Aorta (tissue), 5 donors: ENCODE measurements around the gene FASLG. TPM values are rescaled to one million over a fixed set of nuclear protein-coding genes. Genes with fewer than 3 reads are reported as not detected.

Source experiments
- ATAC-seq: fragments of 200-7000 bp; cut with Tn5 transposase; one replicate; pipeline ENCODE4 v1.9.1; 2022; ENCODE audit warnings: moderate library complexity; ENCODE audit not compliant: low FRiP score
- DNase-seq, 2 donors: peaks; one replicate each; pipeline ENCODE4 v3.0.0-alpha.2; 2020
- H3K27ac ChIP-seq, 2 donors: one replicate each; pipeline ENCODE4 v1.5.1; 2013; ENCODE audit warnings: low read length in 2 of 2, mild to moderate bottlenecking in 2 of 2, moderate library complexity in 2 of 2, control low read depth in 1 of 2, inconsistent platforms in 1 of 2, low read depth in 1 of 2
- H3K27me3 ChIP-seq, 2 donors: one replicate each; pipeline ENCODE4 v1.6.1; 2013; ENCODE audit warnings: control low read depth in 1 of 2, low read length in 1 of 2, mild to moderate bottlenecking in 1 of 2, moderate library complexity in 1 of 2; ENCODE audit not compliant: insufficient read depth in 2 of 2, control insufficient read depth in 1 of 2
- H3K36me3 ChIP-seq, 2 donors: one replicate each; pipeline ENCODE4 v1.6.1; 2013; ENCODE audit warnings: control low read depth in 1 of 2, low read length in 1 of 2, mild to moderate bottlenecking in 1 of 2; ENCODE audit not compliant: insufficient read depth in 2 of 2, control insufficient read depth in 1 of 2
- H3K4me1 ChIP-seq, 2 donors: one replicate each; pipeline ENCODE4 v1.6.1; 2013; ENCODE audit warnings: low read length in 2 of 2, control low read depth in 1 of 2, mild to moderate bottlenecking in 1 of 2, moderate library complexity in 1 of 2; ENCODE audit not compliant: insufficient read depth in 2 of 2, control insufficient read depth in 1 of 2
- H3K4me3 ChIP-seq, 2 donors: one replicate each; pipeline ENCODE4 v1.5.1; 2013; ENCODE audit warnings: low read length in 2 of 2, control low read depth in 1 of 2, mild to moderate bottlenecking in 1 of 2
- H3K9me3 ChIP-seq: one replicate; pipeline ENCODE4 v1.6.1; 2013; ENCODE audit warnings: mild to moderate bottlenecking, low read length; ENCODE audit not compliant: control insufficient read depth
- WGBS, 2 donors: extraction: QIAGEN DNeasy Blood & Tissue Kit; methylation state at CpG; one replicate each; pipeline ENCODE4 v1.1.7; 2013; 5-methylcytosine and 5-hydroxymethylcytosine counted together
- intact Hi-C, 2 donors: fragments of 100-400 bp; cut with DNase I; formaldehyde crosslinking; loops; one replicate each; pipeline versions ENCODE4 v1.14.2 to v1.15.0; 2022
- polyA plus RNA-seq, 2 donors: library from polyadenylated mRNA; stranded (reverse); fragments of 200-250 nt; gene quantifications; one replicate each; pipeline ENCODE4 v1.2.3, GENCODE V29; 2013
- total RNA-seq, 2 donors: library from RNA; stranded (reverse); fragmentation: NEBNext Ultra II Directional; extraction: Animal tissue kit (Norgen Biotek cat#: 25700); gene quantifications; one replicate each; pipeline ENCODE4 v1.2.1, GENCODE V29; 2021
- donor health status: healthy with polysubstance abuse.
- donor health status: Bipolar disorder and iron deficiency.
- donor health status: DM: no; HTN: no; CAD: no.
- donor health status: DM: no; HTN: no; CAD: no.
- donor health status: DM: yes; HTN: yes; CAD: no.

Gene FASLG
- total and polyA plus RNA-seq, 4 donors: 0.33 TPM; not detected in 3

- WGBS, 2 donors: 70 to 77% methylated on average over 9 of the region's 9 CpGs
- Histone ChIP-seq H3K9me3 (peaks cover 6% of the 10 kb centered on the region), H3K27ac (no peak overlapping the region), H3K27me3 (no peaks in the 10 kb centered on the region), H3K4me3 (no peak overlapping the region), H3K4me1 (no peaks in the 10 kb centered on the region), H3K36me3 (no peaks in the 10 kb centered on the region)
- intact Hi-C loops: no loop called here
- ATAC-seq (no peak), DNase-seq (no peak)
Measured at GRCh38 chr1:172638885-172639831, 19.7 kb upstream of the FASLG start.

GRCh38 chr1:172640111-172640510, 18.8 kb upstream of the FASLG start:
- ATAC-seq (no peak), DNase-seq (no peak)
- WGBS, 2 donors: 83 to 85% methylated on average over 8 of the region's 8 CpGs
- Histone ChIP-seq H3K4me3 (no peak overlapping the region), H3K27ac (no peak overlapping the region), H3K36me3 (no peaks in the 10 kb centered on the region), H3K27me3 (no peaks in the 10 kb centered on the region), H3K4me1 (no peaks in the 10 kb centered on the region), H3K9me3 (peaks cover 6% of the 10 kb centered on the region)
- intact Hi-C loops: no loop called here

- Histone ChIP-seq H3K27ac (no peak overlapping the region), H3K27me3 (no peaks in the 10 kb centered on the region), H3K4me1 (no peaks in the 10 kb centered on the region), H3K4me3 (no peak overlapping the region), H3K9me3 (peaks cover 5% of the 10 kb centered on the region), H3K36me3 (no peaks in the 10 kb centered on the region)
- no peak for DNase-seq
- intact Hi-C loops: no loop called here
- 74 to 81% methylated on average over 5 of the region's 5 CpGs for WGBS, 2 donors
- no peak for ATAC-seq
Measured at GRCh38 chr1:172641492-172641891, 17.4 kb upstream of the FASLG start.

- no peaks in the 10 kb centered on the region for H3K27me3 ChIP-seq
- ATAC-seq (no peak), DNase-seq (no peak)
- no peak overlapping the region for H3K4me3 ChIP-seq
- H3K9me3 ChIP-seq: peaks cover 1% of the 10 kb centered on the region
- no peaks in the 10 kb centered on the region for H3K4me1 ChIP-seq
- H3K27ac ChIP-seq: no peak overlapping the region
- intact Hi-C loops: no loop called here
- 43 to 45% methylated on average over 6 of the region's 6 CpGs for WGBS, 2 donors
- H3K36me3 ChIP-seq: no peaks in the 10 kb centered on the region
Measured at GRCh38 chr1:172642970-172643369, 15.9 kb upstream of the FASLG start.

- intact Hi-C loops: no loop called here
- DNase-seq (no peak), ATAC-seq (no peak)
- no peaks in the 10 kb centered on the region for H3K9me3 ChIP-seq
- no peak overlapping the region for H3K4me3 ChIP-seq
- H3K36me3 ChIP-seq: no peaks in the 10 kb centered on the region
- no peaks in the 10 kb centered on the region for H3K4me1 ChIP-seq
- no peak overlapping the region for H3K27ac ChIP-seq
- no peaks in the 10 kb centered on the region for H3K27me3 ChIP-seq
- 11 to 18% methylated on average over 1 of the region's 1 CpG for WGBS, 2 donors
Measured at GRCh38 chr1:172646653-172647052, 12.2 kb upstream of the FASLG start.

- intact Hi-C loops: no loop called here
- Histone ChIP-seq H3K36me3 (no peaks in the 10 kb centered on the region), H3K27me3 (no peaks in the 10 kb centered on the region), H3K4me1 (no peaks in the 10 kb centered on the region), H3K27ac (no peak overlapping the region), H3K9me3 (peaks cover under 1% of the 10 kb centered on the region), H3K4me3 (no peak overlapping the region)
- DNase-seq (no peak), ATAC-seq (no peak)
- 61 to 64% methylated on average over 8 of the region's 8 CpGs for WGBS, 2 donors
Measured at GRCh38 chr1:172647110-172647564, 11.8 kb upstream of the FASLG start.

GRCh38 chr1:172647987-172648386, 10.9 kb upstream of the FASLG start:
- intact Hi-C loops: no loop called here
- Histone ChIP-seq H3K27me3 (no peaks in the 10 kb centered on the region), H3K9me3 (peaks cover 1% of the 10 kb centered on the region), H3K4me3 (no peak overlapping the region), H3K4me1 (no peaks in the 10 kb centered on the region), H3K36me3 (no peaks in the 10 kb centered on the region), H3K27ac (no peak overlapping the region)
- WGBS, 2 donors: 83 to 90% methylated on average over 4 of the region's 4 CpGs
- no peak for DNase-seq
- no peak for ATAC-seq

GRCh38 chr1:172650474-172651193, 8.3 kb upstream of the FASLG start:
- DNase-seq (no peak), ATAC-seq (no peak)
- no peak overlapping the region for H3K4me3 ChIP-seq
- no peak overlapping the region for H3K27ac ChIP-seq
- intact Hi-C loops: no loop called here
- H3K4me1 ChIP-seq: no peaks in the 10 kb centered on the region
- no peaks in the 10 kb centered on the region for H3K36me3 ChIP-seq
- no peaks in the 10 kb centered on the region for H3K27me3 ChIP-seq
- peaks cover 1% of the 10 kb centered on the region for H3K9me3 ChIP-seq
- WGBS, 2 donors: 81 to 91% methylated on average over 2 of the region's 2 CpGs
